ENCODE results near the gene PLCH2.

PLCH2 gene

DNA sequence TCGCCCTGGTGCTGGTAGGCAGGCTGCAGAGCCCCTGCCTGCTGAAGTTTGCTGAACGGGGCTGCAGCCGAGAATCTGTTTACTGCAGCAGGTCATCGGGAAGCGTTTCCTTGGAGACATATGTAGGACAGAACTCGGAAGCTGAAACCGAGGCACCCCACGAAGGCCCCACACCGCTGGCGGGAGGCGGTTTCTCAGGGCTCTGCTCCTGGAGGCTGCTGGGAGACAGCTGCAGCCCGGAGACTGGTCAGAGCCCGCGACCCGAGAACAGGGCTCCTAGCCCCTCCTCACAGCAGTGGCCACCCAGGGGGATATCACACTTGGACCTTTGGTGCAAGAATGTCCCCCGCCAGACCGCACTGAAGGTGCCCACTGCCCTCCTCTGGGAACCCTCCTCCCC, 12.7 kb upstream of the PLCH2 start:
- no peak for DNase-seq

DNA sequence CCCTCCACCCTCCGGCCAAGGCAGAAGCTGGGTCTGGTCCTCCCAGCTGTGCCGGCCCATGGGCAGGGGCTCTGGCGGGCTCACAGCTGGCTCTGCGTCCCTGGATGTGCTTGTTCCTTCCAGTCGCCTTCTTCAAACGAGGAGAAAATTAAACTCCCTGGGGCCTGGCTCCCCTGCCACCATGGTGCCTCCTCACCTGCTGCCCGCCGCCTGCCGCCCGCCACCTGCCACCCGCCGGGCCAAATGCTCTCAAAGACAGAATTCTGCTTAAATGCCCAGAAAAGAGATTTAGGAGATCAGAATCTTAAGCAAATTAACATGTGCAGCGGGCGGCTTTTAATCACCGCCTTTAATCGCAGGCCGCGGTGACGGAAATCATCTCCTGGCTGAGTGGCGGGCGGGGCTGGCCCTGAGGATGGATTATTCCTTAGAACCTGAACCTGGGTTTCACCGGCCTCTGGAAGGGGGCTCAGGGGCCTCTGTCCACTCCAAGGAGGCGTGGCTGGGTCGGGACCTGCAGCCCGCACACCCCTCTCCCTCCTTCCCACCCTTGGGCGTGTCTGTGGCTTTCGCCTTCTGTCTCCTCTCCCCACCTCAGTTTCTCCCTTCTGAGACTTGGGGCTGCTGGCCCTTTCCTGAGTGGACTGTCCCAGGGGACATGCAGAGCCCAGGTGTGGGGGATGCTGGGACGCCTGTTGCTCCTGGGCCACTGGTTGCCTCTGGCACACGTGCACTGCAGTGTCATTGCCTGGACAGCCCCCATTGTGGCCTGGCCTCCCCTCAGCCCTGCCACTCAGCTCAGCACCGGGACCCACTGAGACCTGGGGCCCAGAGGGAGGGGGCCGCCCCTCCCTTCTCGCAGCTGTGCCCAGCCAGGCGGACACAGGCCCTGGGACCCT, 10.5 kb upstream of the PLCH2 start:
- DNase-seq = no peak

DNA sequence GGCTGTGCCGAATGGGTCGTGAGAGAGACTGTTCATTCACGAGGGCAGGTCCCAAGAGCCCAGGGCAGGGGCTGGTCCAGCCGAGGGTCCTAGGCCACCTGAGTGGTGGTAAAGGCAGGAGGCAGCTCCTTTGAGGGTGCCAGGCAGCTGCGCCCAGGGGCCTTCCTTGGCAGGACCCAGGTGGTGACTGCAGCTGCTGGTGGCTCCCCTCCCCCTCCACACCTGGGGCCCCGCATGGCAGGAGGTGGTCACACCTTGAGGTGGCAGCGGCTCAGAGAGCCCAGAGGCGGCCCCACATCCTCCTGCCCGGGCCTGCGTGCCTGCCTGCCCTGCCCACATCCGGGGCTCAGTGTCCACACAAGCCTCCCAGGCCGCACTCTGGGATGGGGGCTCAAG, 9.8 kb upstream of the PLCH2 start:
- no peak for DNase-seq

DNA sequence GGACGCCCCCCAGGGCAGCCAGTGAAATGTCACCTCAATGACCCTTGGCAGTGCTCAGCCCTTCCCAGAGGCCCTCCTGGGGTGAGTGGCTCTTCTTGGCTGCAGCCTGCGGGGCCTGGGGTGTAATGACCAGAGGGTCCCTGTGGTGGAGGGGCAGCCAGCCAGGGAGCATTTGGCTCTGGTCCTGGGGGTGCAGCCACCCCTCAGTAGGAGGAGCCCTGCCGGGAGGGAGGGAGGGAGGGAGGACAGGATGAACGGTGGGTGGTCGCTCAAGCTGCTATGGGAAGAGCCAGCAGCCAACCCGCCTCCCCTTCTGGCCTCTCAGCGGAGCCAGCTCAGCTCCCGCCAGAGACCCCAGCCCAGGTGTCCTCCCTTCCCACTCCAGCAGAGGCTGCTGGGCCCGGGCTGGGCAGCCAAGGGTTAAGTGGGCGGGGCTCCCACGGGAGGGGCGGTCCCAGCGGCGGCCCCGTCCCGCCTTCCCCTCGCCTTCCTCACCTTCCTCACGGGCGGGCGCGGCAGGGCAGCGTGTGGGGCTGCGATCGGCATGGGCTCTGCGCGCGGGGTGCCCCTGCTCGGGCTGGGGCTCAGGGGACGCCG, 9.0 kb upstream of the PLCH2 start:
- no peak for DNase-seq

DNA sequence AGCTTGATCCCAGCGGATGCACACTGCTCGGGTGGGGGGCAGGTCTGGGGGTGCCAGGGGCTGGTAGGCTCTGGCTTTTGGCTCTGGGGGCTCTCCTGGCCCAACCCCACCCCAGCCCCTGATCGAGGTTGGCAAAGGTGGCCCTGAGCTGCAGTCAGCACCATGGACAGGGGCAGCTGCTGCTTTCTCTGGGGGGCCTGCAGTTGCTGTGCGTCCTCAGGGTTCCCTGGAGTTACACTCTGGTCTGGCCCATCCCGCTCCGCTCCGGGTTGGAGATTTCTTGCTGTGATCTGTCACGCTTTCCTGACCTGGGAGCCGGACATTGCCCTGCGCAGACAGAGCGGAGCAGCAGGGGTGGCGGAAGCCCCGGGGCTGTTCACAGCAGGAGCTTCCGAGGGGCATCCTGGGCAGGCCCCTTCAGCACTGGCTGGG, 8.0 kb upstream of the PLCH2 start:
- peak; percentile 37 for DNase-seq

DNA sequence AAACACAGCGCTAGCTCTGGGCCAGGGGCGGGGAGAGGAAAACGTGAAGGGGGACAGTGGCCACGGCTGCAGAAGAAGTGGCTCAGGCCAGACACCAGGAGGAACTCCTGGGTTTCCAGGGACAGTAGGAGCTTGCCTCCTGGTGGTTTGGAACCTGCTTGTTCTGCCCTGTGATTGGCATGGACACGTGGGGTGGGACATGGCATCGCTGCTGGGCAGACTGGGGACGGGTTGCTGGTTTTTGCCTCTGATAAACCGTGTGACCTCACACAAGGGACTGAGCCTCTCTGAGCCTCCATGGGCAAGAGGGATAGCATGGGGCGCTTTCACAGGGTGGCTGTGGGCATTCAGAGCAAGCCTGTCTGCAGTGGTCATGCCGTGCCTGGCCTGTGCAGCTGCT, 7.5 kb upstream of the PLCH2 start:
- DNase-seq = no peak

DNA sequence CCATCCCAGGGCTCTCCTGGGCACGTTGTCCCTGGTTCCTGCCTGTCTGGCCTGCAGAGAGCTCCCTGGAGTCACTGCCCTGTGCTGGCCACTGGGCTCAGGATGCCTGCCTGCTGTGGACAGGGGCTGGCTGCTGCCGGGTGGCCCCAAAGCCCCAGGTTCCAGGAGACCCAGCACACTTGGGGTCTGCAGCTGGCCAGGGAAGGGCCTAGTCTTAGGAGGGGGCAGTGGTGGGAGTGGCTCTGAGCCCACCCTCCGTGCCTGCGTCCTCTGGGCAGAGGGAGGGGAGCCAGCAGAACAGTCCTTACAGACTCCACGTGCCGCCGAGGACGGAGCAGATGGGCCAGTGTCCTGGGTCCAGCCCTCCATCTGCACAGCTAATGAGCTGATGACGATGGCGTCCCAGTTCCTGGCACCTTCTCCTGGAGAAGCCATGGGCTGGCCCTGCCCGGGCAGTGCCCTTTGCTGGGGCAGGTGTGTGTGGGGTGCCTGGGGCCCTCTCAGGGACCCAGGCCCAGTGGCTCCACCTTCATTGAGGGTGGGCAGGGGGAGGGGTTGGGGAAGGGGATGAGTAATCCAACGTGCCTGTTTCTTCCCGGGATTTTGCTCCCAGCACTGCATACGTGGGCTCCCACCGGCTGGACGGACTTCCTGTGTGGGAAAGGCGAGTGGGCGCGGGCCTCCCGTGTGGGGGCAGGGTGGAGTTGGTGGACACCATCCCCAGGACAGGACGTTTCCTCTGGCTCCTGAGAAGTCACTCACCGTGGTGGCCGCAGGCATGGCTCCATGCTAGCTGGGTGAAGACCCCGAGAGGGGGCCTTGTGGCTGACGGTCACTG, 6.8 kb upstream of the PLCH2 start:
- no peak for DNase-seq

DNA sequence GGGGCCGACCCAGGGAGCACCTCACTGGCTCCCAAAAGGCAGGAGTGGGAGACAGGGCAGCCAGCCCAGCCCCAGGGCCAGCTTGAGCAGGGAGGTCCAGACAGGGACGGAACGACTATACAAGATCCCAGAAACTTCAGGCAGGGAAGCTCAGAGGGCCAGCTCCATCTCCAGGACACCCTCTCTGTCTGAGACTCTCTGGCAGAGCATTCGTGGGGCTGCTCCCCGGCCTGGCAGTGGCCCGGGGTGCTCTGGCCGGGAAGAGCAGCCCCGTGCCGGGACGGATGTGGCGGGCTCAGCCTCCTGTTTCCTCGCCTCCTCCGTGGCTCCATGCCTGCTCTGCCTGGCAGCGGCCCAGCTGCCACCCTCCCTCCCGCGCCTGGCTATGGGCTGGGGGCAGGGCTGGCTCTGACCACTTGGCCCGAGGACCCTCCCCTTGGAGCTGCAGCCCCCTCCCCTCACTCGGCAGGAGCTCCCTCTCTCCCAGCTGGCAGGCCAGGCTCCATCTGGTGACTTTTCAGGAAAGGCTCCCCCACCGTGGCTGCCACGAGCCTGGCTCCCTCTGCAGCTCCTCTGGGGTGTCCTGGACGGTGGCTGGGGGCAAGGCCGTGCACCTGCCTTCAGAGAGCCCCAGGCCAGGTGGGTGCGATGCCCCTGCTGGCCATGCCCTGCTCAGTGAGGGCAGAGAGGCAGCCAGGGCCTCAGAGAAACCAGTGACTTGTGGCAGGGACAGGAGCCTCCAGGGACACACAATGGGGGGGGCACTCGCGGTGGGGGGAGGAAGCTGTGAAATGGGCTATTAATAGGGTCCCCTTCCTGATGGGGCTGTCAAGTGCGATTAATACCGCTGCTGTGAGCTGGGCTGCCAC, 5.6 kb upstream of the PLCH2 start:
- no peak for DNase-seq

DNA sequence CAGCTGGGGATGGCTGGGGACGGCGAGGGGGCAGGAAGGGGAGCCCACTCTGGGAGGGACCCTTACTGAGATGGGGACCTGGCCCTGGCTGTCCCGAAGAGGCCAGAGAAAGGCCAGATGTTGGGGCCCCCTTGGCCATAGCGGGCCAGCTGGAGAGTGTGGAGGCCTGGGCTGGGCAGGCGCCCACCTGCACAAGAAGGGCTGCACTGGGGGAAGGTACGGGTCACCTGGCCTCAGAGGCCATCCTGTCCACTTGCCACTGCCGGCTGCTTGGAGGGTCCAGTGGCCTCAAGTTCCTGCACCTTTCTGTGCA, 5.0 kb upstream of the PLCH2 start:
- DNase-seq = no peak

DNA sequence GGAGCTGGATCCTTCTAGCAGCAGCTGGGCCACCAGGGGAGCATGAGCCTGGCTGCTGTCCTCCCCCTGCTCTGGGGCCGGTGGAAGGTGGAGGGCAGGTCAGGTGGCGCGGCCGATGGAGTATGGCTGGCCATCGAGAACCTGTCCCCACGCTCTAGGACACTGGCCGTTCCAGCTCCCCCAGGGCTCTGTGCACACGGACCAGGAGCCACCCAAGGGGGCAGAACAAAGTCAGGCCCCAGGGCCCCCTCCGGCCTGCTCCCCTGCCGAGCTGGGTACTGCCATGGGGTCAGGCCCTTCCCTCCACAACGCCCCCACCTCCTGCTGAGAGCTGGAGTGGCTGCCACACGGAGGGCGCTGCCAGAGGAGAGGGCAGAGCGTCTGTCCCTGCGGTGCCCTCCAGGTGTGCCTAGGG, 4.5 kb upstream of the PLCH2 start:
- no peak for DNase-seq

DNA sequence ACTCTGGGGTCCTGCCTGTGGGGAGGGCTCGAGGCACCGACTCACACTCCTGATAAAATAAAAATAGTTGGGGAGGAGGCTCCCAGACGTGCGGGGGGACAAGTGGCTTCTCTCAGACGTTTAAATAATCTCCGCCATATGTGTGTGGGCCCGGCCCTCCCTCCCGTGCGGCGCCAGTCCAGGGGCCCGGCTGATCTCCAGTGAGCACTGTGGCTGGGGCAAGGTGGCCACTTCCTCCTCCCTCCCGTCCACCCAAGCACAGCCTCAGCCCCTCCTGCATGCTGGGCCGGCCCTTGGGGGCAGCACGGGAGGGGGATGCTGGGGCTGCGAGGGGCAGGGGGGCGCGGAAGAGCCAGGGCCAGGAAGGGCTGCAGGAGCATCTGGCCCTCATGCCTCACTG, 4.0 kb upstream of the PLCH2 start:
- no peak for DNase-seq

DNA sequence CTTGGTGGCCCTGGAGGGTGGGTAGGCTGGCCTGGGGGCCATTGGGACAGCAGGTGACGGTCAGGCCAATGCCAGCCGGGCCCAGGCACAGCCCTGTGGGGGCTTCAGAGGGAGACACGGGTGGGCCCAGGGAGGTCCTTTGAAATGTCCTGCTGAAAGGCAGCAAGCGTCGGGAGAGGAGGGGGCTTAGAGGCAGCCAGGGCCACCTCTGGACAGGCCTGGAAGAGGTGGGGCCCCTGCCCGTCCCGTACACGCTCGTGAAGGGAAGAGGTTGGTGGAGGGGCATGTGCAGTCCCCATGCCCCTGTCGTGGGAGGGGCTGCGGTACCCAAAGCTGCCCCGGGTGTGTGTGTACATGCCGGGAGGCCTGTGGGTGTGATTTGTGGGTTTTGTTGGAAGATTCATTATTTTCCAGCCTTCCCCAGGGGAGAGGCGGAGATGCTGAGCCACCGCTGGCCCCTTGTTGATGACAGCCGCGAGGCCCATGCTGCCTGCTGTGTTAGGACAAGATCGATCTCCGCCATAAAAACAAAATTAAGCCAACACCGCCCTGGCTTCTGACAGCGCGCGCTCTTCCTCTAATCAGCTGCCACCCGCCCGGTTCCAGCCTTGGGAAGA, 3.4 kb upstream of the PLCH2 start:
- DNase-seq = no peak

DNA sequence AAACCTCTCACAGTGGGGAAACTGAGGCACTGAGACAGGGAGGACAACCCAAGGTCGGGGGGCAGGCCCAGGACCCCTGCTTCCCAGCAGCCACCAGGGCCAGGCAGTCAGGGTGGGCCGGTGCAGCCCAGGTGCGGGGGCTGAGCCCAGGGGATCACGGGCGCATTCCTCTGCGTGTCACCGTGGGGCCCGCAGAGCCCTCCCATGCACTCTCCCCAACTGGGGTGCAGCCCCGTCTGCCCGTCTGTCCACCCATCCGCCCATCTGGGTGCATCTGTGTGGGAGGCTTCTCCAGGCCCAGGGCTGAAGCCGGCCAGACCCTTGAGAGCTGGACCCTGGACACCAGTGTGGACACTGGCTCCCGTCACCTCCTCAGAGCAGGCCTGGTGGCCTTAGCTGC, 2.9 kb upstream of the PLCH2 start:
- no peak for DNase-seq

DNA sequence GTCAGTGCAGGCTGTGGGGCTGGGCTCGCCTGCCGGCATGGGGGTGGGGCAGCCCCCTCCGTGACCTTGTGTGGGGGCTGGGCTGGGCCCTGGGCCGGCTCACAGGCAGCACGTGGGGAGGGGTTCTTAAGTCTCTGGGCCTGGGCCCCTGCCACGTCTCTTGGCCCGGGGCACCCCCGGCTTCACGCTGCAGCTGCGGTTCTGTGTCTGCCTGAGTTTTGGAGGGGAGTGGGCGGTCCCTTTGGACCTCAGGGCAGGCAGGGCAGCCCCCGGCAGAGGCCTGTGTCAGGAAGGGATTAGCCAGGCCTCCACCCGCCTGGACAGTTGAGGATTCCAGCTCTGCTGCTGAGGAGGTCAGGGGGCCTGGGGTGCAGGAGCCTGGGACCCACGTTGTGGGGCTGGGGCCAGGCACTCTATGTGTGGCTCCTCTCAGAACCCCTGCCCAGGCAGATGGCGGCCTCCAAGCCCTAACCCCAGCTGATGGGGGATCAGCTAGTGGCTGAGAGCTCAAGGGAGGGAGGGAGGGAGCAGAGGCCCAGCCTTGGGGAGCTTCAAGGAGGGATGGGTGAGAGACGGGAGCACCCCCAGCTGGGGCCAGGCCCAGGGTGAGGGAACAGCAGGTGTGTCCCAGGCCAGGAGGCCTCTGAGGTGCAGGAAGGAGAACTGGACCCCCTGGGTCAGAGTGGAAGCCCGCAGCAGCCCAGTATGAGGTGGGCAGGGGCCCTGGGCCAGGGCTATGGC, 1.8 kb upstream of the PLCH2 start:
- DNase-seq = no peak

DNA sequence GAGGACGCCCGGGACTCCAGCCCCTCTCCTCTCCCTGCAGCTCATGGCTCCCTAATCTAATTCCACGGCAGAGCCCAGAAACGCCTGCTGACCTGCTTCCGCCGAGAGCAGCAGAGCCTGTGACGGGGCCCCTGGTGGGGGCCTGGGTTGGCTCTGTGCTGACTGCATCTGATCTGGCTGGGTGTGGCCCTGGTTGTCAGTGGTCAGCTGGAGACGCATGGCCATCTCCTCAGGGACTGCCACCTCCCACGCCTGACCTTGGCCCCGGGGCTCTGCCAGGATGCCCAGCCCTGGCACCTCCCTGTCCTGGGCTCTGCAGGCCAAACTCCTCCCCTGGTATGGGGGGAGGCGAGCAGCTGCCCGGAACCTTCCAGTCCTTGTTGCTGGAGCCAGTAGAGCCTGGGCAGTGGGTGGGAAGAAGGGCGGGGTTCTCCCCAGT, 1.1 kb upstream of the PLCH2 start:
- no peak for DNase-seq

DNA sequence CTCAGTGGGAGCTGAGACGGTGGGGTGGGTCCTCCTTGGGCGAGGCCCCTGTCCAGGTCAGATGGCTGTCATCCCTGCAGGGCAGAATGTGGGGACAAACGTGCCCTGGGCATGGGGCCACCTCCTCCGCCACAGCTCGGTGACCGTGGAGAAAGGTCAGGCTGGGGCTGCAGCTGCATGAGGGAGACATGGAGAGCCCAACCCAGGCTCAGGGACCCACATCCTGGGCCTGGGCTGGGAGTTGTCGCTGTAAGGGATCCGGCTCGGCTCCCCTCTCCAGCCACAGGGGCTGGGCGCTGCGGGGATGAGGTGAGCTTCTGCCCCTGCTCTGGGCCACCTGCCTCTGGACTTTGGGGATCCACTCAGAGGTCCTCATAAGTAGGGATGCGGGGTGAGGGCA, 518 bp upstream of the PLCH2 start:
- no peak for DNase-seq

DNA sequence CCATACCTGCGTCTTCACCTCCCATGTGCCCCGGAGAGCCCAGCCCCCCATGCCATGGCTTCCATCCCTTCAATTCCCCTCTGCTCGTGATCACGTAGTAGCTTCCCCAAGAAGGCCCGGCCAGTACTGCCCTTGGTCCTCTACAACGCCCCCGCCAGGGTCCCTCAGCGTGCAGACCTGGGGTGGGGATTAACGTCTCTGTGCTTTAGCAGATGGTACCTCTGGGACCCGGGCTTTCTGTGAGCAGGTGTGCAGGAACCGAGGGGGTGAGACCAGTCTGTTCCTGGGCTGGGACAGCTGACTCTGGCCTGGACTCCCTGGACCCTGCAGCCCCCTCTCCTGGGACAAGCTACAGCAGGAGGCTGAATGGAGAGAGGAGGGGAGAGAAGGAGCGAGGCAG, 1.2 kb downstream of the PLCH2 start:
- no peak for DNase-seq

DNA sequence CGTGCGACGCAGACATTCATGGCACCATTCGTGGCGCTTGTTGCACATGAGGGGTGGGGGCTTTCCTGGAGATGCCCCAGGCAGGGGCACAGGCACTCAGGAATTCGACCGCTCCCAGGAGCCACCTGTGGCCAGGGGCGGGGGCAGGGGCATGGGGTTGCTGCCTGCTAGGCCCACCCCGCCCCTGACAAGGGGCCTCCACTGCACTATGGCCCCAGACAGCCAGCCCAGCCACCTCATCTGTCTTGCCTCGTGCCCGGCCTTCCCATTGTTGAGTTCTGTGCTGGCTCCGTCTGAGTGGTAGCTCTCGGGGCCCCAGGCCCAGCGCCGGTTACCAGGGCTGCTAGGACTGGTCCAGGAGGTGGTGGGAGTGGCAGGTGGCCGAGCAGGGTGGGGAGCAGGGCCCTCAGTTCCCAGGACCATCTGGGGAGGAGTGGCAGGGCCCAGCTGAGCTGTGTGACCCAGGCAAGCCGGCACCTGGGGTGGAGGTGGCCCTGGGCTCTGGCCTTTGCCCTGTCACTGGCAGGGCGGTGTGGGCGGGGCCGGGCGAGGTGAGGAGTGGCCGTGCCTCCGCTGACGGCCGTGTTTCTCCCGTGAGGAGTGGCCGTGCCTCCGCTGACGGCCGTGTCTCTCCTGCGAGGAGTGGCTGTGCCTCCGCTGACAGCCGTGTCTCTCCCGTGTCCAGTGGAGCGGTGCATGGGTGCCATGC, 1.9 kb downstream of the PLCH2 start:
- DNase-seq = no peak

DNA sequence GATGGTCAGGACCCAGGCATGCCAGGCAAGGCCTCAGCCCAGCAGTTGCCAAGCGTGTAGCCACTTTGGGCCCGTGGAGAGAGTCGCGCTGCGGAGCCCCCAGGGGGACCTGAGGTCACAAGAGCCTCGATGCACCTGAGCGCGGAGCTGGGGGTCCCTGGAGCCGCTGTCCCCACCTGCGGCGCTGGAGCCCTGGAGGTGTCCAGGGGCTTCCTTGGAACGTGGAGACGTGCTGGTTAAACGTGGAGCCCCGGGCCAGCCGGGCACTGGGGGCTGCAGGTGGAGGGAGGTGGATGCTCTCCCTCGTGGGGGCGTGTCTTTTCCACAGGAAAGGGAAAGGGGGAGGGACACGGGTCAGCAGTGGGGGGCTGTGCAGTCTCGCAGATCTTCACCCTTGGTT, 3.1 kb downstream of the PLCH2 start:
- no peak for DNase-seq

DNA sequence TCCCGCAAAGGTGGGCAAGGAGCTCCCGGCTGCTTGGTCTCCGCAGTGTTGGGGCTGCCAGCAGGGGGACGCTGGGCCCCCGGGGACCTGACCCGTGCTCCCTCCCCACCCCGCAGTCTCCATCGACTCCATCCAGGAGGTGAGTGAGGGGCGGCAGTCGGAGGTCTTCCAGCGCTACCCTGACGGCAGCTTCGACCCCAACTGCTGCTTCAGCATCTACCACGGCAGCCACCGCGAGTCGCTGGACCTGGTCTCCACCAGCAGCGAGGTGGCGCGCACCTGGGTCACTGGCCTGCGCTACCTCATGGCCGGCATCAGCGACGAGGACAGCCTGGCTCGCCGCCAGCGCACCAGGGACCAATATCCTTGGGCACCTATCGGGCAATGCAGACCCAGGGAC, 3.5 kb downstream of the PLCH2 start:
- DNase-seq = no peak

Measured in fibroblast of skin of back (primary cell).